HCT116 (cell line): ENCODE measurements around the gene ZBTB20. TPM values are rescaled to one million over a fixed set of nuclear protein-coding genes. Genes with fewer than 3 reads are reported as not detected.

Source experiments
- ATAC-seq: fragments of 200-7000 bp; cut with Tn5 transposase; 2 replicates; pipeline ENCODE4 v1.9.1; 2020; ENCODE audit warnings: mild to moderate bottlenecking, moderate library complexity
- BruUV-seq: library from RNA; stranded (reverse); fragments of 400-500 nt; replicated peaks from 2 replicates; lab custom pipeline; 2021; lab: Mats Ljungman, UMichigan
- CTCF ChIA-PET: fragments of 300-600 bp; sonication (Branson Sonifier 250); formaldehyde crosslinking; loops from one replicate; lab custom pipeline; 2021; ENCODE audit warnings: antibody characterized with exemption; lab: Charles Lee
- POLR2A ChIA-PET: fragments of 300-600, 350-600 bp; sonication (Branson Sonifier 250); formaldehyde crosslinking; loops from one replicate; lab custom pipeline; 2021; ENCODE audit warnings: antibody characterized with exemption; lab: Charles Lee
- RAD21 ChIA-PET, 2 experiments: fragments of 300-600 bp; sonication (Branson Sonifier 250); formaldehyde crosslinking; loops; one replicate each; lab custom pipeline; 2023; ENCODE audit warnings: low total read pairs in 2 of 2; ENCODE audit not compliant: uncharacterized antibody in 2 of 2, unreplicated experiment in 2 of 2, low non-redundant PET in 1 of 2; lab: Charles Lee
- DNase-seq: peaks from one replicate; pipeline ENCODE4 v3.0.0-alpha.2; 2010; ENCODE audit warnings: low read depth, low spot score
- H2AFZ ChIP-seq: fragments of 200-600 bp; shearing (Covaris generic), sonication (generic); 2 replicates; pipeline ENCODE4 v1.6.1; 2017; ENCODE audit warnings: low read depth, mixed run types, mixed read lengths, antibody characterized with exemption, low read length; ENCODE audit not compliant: poor library complexity, severe bottlenecking
- H3K27ac ChIP-seq: 2 replicates; pipeline ENCODE4 v1.5.1; 2012; ENCODE audit warnings: low read depth, low read length
- H3K27me3 ChIP-seq: fragments of 200-600 bp; sonication (generic); 2 replicates; pipeline ENCODE4 v1.6.1; 2016; ENCODE audit warnings: mixed run types, low read length, mixed read lengths; ENCODE audit not compliant: insufficient read depth
- H3K36me3 ChIP-seq, 2 experiments: fragments of 200-500 bp in 1 of 2; fragments of 200-600 bp in 1 of 2; sonication (Bioruptor generic) in 1 of 2; sonication (generic) in 1 of 2; 2 replicates each; pipeline versions ENCODE4 v1.5.1 to v1.6.1; 2014 to 2016; ENCODE audit warnings: low read length in 2 of 2, inconsistent platforms in 1 of 2, mixed read lengths in 1 of 2, mixed run types in 1 of 2; ENCODE audit not compliant: insufficient read depth in 2 of 2, control insufficient read depth in 1 of 2
- H3K4me1 ChIP-seq, 2 experiments: fragments of 200-600 bp in 1 of 2; sonication (generic) in 1 of 2; 2 replicates each; pipeline versions ENCODE4 v1.5.1 to v1.6.1; 2012 to 2017; ENCODE audit warnings: low read length in 2 of 2, inconsistent platforms in 1 of 2, mild to moderate bottlenecking in 1 of 2, mixed read lengths in 1 of 2, mixed run types in 1 of 2, moderate library complexity in 1 of 2; ENCODE audit not compliant: insufficient read depth in 2 of 2, control insufficient read depth in 1 of 2
- H3K4me2 ChIP-seq: fragments of 200-600 bp; sonication (generic); 2 replicates; pipeline ENCODE4 v1.6.1; 2017; ENCODE audit warnings: mixed run types, low read length, mixed read lengths
- H3K4me3 ChIP-seq, 2 experiments: fragments of 200-600 bp in 1 of 2; sonication (generic) in 1 of 2; replicated peaks in 1 of 2; 2 replicates each; pipeline ENCODE4 v1.5.1; 2011 to 2016; ENCODE audit warnings: low read length in 2 of 2, control low read depth in 1 of 2, low read depth in 1 of 2, mild to moderate bottlenecking in 1 of 2, mixed read lengths in 1 of 2, mixed run types in 1 of 2
- H3K79me2 ChIP-seq: fragments of 200-600 bp; sonication (generic); 2 replicates; pipeline ENCODE4 v1.6.1; 2017; ENCODE audit warnings: mild to moderate bottlenecking, mixed run types, low read length, moderate library complexity, mixed read lengths; ENCODE audit not compliant: insufficient read depth
- H3K9ac ChIP-seq: fragments of 200-600 bp; sonication (generic); 2 replicates; pipeline ENCODE4 v1.6.1; 2016; ENCODE audit warnings: low read length, mixed read lengths
- H3K9me2 ChIP-seq: fragments of 200-600 bp; sonication (generic), shearing (Covaris generic); 2 replicates; pipeline ENCODE4 v1.6.1; 2017; ENCODE audit warnings: mixed run types, mild to moderate bottlenecking, moderate library complexity; ENCODE audit not compliant: insufficient read depth
- H3K9me3 ChIP-seq, 2 experiments: fragments of 200-500 bp in 1 of 2; fragments of 200-600 bp in 1 of 2; sonication (Bioruptor generic) in 1 of 2; sonication (generic) in 1 of 2; 2 replicates each; pipeline ENCODE4 v1.6.1; 2014 to 2017; ENCODE audit warnings: low read length in 2 of 2, mixed read lengths in 2 of 2, inconsistent platforms in 1 of 2, low read depth in 1 of 2, mild to moderate bottlenecking in 1 of 2, mixed run types in 1 of 2, moderate library complexity in 1 of 2; ENCODE audit not compliant: control insufficient read depth in 1 of 2, insufficient read depth in 1 of 2
- H4K20me1 ChIP-seq: fragments of 200-600 bp; sonication (generic), shearing (Covaris generic); 2 replicates; pipeline ENCODE4 v1.6.1; 2017; ENCODE audit warnings: mixed run types, mild to moderate bottlenecking, moderate library complexity; ENCODE audit not compliant: insufficient read depth
- ATF3 ChIP-seq: IDR thresholded peaks from 2 replicates; pipeline ENCODE4 v1.6.1; 2012
- CTCF ChIP-seq, 3 experiments: fragments of 200-600 bp in 1 of 3; sonication (generic) in 1 of 3; IDR thresholded peaks in 2 of 3; conservative IDR thresholded peaks in 1 of 3; 2 replicates each; pipeline ENCODE4 v1.5.1; 2012 to 2017; ENCODE audit warnings: low read depth in 2 of 3, low read length in 2 of 3, antibody characterized with exemption in 1 of 3, borderline replicate concordance in 1 of 3, control low read depth in 1 of 3, mild to moderate bottlenecking in 1 of 3, mixed read lengths in 1 of 3, mixed run types in 1 of 3, moderate library complexity in 1 of 3; ENCODE audit not compliant: insufficient read depth in 1 of 3
- ELF1 ChIP-seq: IDR thresholded peaks from 2 replicates; pipeline ENCODE4 v1.6.1; 2012; ENCODE audit warnings: low read depth, borderline replicate concordance
- EZH2 ChIP-seq: fragments of 200-600 bp; sonication (generic); IDR thresholded peaks from 2 replicates; pipeline ENCODE4 v1.6.1; 2017; ENCODE audit warnings: antibody characterized with exemption, mixed run types
- EZH2phosphoT487 ChIP-seq: fragments of 200-600 bp; IDR thresholded peaks from 2 replicates; pipeline ENCODE4 v1.6.1; 2018; ENCODE audit warnings: antibody characterized with exemption, borderline replicate concordance
- FOSL1 ChIP-seq: IDR thresholded peaks from 2 replicates; pipeline ENCODE4 v1.6.1; 2012; ENCODE audit warnings: low read depth
- POLR2A ChIP-seq: IDR thresholded peaks from 2 replicates; pipeline ENCODE4 v1.7.0; 2011; ENCODE audit warnings: borderline replicate concordance; ENCODE audit not compliant: insufficient read depth, insufficient read length; ENCODE audit errors: extremely low read depth
- RAD21 ChIP-seq: IDR thresholded peaks from 2 replicates; pipeline ENCODE4 v1.6.1; 2012; ENCODE audit warnings: low read depth, mild to moderate bottlenecking
- REST ChIP-seq: IDR thresholded peaks from 2 replicates; pipeline ENCODE4 v1.6.1; 2012; ENCODE audit warnings: low read depth
- SP1 ChIP-seq: IDR thresholded peaks from 2 replicates; pipeline ENCODE4 v1.6.1; 2012; ENCODE audit warnings: low read depth
- SRF ChIP-seq: IDR thresholded peaks from 2 replicates; pipeline ENCODE4 v1.6.1; 2012; ENCODE audit warnings: low read depth
- YY1 ChIP-seq: IDR thresholded peaks from 2 replicates; pipeline ENCODE4 v1.6.1; 2011; ENCODE audit warnings: low read length, low read depth, moderate library complexity, mild to moderate bottlenecking; ENCODE audit not compliant: insufficient replicate concordance; ENCODE audit errors: extremely low read depth
- ZFX ChIP-seq: fragments of 450-650 bp; IDR thresholded peaks from 2 replicates; pipeline ENCODE4 v1.6.1; 2017
- ZNF274 ChIP-seq: fragments of 200-500 bp; sonication (Bioruptor generic); IDR thresholded peaks from 2 replicates; pipeline ENCODE4 v1.6.1; 2014; ENCODE audit warnings: mild to moderate bottlenecking, low read depth, low read length, inconsistent platforms
- intact Hi-C: fragments of 100-400 bp; cut with micrococcal nuclease; formaldehyde crosslinking; loops from 2 replicates; pipeline ENCODE4 v1.10.0; 2022
- total RNA-seq: library from RNA; stranded (reverse); gene quantifications from one replicate; pipeline ENCODE4 v1.2.1, GENCODE V29; 2021; ENCODE audit not compliant: unreplicated experiment
- TF ChIP-seq, protein P1 (sequence below): IDR thresholded peaks from 2 replicates; pipeline ENCODE4 v1.6.1; 2012

The ZBTB20 gene
- total RNA-seq, 1 experiment from 2014 or later: 42.1 TPM

- Histone ChIP-seq H3K9ac (no peak overlapping the region), H3K4me3 (no peak overlapping the region), H2AFZ (no peak overlapping the region), H3K36me3 (peaks cover 0 to 12% of the 10 kb centered on the region in 2 experiments; a peak in 2 of 4 replicates), H4K20me1 (no peaks in the 10 kb centered on the region), H3K9me2 (no peaks in the 10 kb centered on the region), H3K4me2 (no peak overlapping the region), H3K27me3 (no peaks in the 10 kb centered on the region), H3K4me1 (peaks cover 19 to 39% of the 10 kb centered on the region in 2 experiments; a peak in 3 of 4 replicates), H3K27ac (no peak overlapping the region), H3K79me2 (peaks cover 100% of the 10 kb centered on the region), H3K9me3 (no peaks in the 10 kb centered on the region)
- DNase-seq (no peak), ATAC-seq (no peak)
- POLR2A ChIA-PET: interaction anchor here (1.6 kb wide), 1 partner anchor 9 kb away, joined by 3 read pairs; no protein-coding TSS in a partner anchor
- CTCF ChIA-PET: interaction anchor here (0.6 to 1.7 kb wide), 2 partner anchors 44 to 177 kb away, joined by 3 to 4 read pairs; no protein-coding TSS in a partner anchor
- TF ChIP-seq ZNF274: no peak
- TF ChIP-seq SRF: no peak
- no peak for TF ChIP-seq REST
- no peak for TF ChIP-seq SP1
- TF ChIP-seq ATF3: no peak
- TF ChIP-seq FOSL1: no peak
- no peak for TF ChIP-seq CTCF (IDR thresholded peaks at IDR 0.05 in 2 of 3, conservative IDR thresholded peaks at IDR 0.05 in 1 of 3; ENCODE audit: borderline replicate concordance in 1 of 3, insufficient read depth in 1 of 3, low read depth in 2 of 3, low read length in 2 of 3)
- TF ChIP-seq EZH2phosphoT487: no peak
- TF ChIP-seq POLR2A: no peak
- no peak for TF ChIP-seq YY1
- no peak for TF ChIP-seq ZFX
- TF ChIP-seq EZH2: no peak
- TF ChIP-seq ELF1: no peak
- TF ChIP-seq RAD21: no peak
- TF ChIP-seq, protein P1, sequence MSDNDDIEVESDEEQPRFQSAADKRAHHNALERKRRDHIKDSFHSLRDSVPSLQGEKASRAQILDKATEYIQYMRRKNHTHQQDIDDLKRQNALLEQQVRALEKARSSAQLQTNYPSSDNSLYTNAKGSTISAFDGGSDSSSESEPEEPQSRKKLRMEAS: no peak
- no TSS peak for BruUV-seq
- intact Hi-C loops: no loop called here
- RAD21 ChIA-PET: no interaction called here
Measured at GRCh38 chr3:114596147-114596546, 550.9 kb downstream of the ZBTB20 start.
